ENCODE data around the gene G0S2.

DNA sequence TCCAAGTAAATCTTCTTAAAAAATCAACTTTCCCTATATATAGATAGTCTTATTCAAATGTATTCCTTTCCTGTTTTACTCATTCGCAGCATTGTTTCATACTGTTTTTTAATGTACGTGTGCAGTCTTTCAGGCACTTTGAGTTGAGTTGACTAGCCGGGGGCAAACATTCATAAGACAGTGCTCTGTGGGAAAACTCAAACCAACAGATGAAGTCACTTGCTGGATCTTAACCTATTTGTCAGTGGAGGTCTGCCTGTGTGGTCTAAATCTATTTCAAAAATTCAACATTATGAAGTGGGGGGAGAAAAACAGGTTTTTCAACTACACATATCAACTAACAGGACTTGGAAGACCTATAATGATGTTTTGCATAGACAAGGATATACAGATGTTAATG lies 35.6 kb downstream of the G0S2 start:
- no peak for TF ChIP-seq SIX5 (IDR thresholded peaks at IDR 0.05; ENCODE audit: borderline replicate concordance in 1 of 2, insufficient read depth in 1 of 2, low read depth in 1 of 2, low read length in 2 of 2)
- TF ChIP-seq, protein P1, sequence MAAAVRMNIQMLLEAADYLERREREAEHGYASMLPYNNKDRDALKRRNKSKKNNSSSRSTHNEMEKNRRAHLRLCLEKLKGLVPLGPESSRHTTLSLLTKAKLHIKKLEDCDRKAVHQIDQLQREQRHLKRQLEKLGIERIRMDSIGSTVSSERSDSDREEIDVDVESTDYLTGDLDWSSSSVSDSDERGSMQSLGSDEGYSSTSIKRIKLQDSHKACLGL (CRISPR knock-in tag; IDR thresholded peaks at IDR 0.05; ENCODE audit: borderline replicate concordance, poor library complexity, severe bottlenecking): no peak

Data from K562 (cell line).